ENCODE measurements around the gene MEGF6. TPM values are rescaled to one million over a fixed set of nuclear protein-coding genes. Genes with fewer than 3 reads are reported as not detected.

The MEGF6 gene
- total and polyA plus RNA-seq, 12 donors: 1.8 to 14.1 (median 7.0) TPM

GRCh38 chr1:3543076-3544039 is 68.0 kb downstream of the MEGF6 start:
- H3K36me3 ChIP-seq: no peaks in the 10 kb centered on the region
- H3K27me3 ChIP-seq: peaks cover 0 to 6% (median 0%) of the 10 kb centered on the region in 7 donors
- peak overlapping the region in 4 of 10 donors; percentile 39 to 56 (median 46) for H3K27ac ChIP-seq
- no peaks in the 10 kb centered on the region for H3K9me3 ChIP-seq
- TF ChIP-seq CTCF (IDR thresholded peaks at IDR 0.05): no peak
- peaks cover 18 to 72% (median 42%) of the 10 kb centered on the region in 9 donors for H3K4me1 ChIP-seq
- intact Hi-C loops (cut with DNase I): no loop called here
- H3K4me3 ChIP-seq: no peak overlapping the region
- peak in 7 of 8 donors; percentile 32 to 58 (median 43) for ATAC-seq
- WGBS, 2 donors: 67 to 70% methylated on average over 47 to 49 of the region's 49 CpGs
- no peak for DNase-seq

GRCh38 chr1:3542676-3543075 is 68.6 kb downstream of the MEGF6 start:
- WGBS, 2 donors: 91 to 94% methylated on average over 9 of the region's 9 CpGs
- H3K27ac ChIP-seq: peak overlapping the region in 4 of 10 donors; percentile 39 to 56 (median 46)
- no peaks in the 10 kb centered on the region for H3K36me3 ChIP-seq
- peaks cover 0 to 6% (median 0%) of the 10 kb centered on the region in 7 donors for H3K27me3 ChIP-seq
- TF ChIP-seq CTCF (IDR thresholded peaks at IDR 0.05): no peak
- H3K9me3 ChIP-seq: no peaks in the 10 kb centered on the region
- no peak overlapping the region for H3K4me3 ChIP-seq
- DNase-seq (no peak), ATAC-seq (peak in 2 of 8 donors; percentile 1 to 2)
- peaks cover 15 to 70% (median 36%) of the 10 kb centered on the region in 9 donors for H3K4me1 ChIP-seq
- intact Hi-C loops (cut with DNase I): no loop called here

GRCh38 chr1:3541936-3542335 is 69.4 kb downstream of the MEGF6 start:
- peak in 6 of 8 donors; percentile 19 to 46 (median 28) for ATAC-seq
- H3K27ac ChIP-seq: peak overlapping the region in 4 of 10 donors; percentile 19 to 48 (median 30)

More at GRCh38 chr1:3541936-3542335, 69.4 kb downstream of the MEGF6 start:
- no peak for TF ChIP-seq CTCF (IDR thresholded peaks at IDR 0.05)
- H3K4me3 ChIP-seq: no peak overlapping the region
- peaks cover 15 to 63% (median 33%) of the 10 kb centered on the region in 9 donors for H3K4me1 ChIP-seq
- WGBS, 2 donors: 33 to 36% methylated on average over 18 of the region's 18 CpGs
- no peaks in the 10 kb centered on the region for H3K9me3 ChIP-seq
- intact Hi-C loops (cut with DNase I): no loop called here
- DNase-seq: no peak
- H3K36me3 ChIP-seq: no peaks in the 10 kb centered on the region
- peaks cover 0 to 6% (median 0%) of the 10 kb centered on the region in 7 donors for H3K27me3 ChIP-seq
